ENCODE data around the gene ERLIN1.

The ERLIN1 gene

DNA sequence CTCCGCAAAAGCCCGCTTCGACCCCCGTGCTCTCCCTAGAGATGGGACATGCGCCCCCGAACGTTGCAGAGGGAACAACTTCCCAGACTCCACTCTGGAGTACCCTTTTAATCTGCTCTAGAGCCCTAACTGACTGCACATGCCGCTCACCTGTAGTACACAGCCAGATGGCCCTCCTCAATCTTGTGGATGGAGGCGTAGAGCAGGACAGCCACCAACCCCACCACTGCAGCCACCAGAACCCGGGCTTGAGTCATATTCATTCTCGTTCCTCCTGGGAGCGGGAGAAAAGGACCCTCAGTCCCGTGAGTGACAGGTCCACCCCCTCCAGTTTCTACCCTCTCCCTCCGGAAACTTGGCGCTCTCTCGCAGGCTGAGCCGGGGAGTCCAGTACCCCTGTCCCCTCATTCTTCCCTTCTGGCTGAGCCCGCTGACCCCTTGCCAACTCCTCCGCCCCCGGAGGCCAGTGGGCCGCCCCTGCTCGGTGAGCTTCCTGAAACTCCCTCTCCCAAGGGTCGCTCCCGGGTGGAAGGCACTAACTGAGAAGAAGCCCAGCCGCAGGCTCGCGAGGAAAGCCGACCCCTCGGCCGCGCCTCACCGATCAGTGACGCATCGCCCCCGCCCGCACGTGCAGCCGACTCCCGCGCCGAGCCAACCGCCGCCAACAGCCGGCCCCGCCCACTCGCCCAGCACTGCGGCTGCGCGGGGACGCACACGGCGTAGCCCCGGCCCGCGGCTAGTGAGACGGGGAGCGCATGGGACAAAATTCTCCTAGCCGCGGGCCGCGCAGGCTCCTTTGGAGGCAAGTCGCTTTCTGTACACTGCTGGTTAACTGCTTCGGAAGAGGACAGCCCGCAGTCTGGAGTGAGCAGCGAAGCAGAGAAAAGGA is at the start of gene ERLIN1:
ERLIN1 (minus strand) TSS at position 666 of the 889 bp plus-strand sequence; CDS start at position 263, 403 bp downstream.
- DNase-seq = peak; percentile 91

DNA sequence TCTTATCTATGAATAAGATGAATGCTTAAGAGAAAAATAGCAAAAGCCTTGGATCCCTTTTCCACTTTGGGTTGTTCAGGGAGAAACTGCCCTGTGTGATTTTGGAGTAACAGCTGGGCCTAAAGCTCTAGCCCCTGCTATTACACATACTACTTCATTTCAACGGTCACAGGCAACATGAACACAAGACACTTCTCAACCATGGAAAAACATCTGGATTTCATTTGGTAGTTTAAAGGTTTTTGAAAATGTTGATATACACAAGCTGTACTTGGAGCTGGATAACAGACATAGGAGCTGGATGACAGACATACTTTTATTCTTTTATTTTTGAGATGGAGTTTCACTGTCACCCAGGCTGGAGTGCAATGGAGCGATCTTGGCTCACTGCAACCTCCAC is 46.3 kb upstream of the ERLIN1 start:
- no peak for DNase-seq

DNA sequence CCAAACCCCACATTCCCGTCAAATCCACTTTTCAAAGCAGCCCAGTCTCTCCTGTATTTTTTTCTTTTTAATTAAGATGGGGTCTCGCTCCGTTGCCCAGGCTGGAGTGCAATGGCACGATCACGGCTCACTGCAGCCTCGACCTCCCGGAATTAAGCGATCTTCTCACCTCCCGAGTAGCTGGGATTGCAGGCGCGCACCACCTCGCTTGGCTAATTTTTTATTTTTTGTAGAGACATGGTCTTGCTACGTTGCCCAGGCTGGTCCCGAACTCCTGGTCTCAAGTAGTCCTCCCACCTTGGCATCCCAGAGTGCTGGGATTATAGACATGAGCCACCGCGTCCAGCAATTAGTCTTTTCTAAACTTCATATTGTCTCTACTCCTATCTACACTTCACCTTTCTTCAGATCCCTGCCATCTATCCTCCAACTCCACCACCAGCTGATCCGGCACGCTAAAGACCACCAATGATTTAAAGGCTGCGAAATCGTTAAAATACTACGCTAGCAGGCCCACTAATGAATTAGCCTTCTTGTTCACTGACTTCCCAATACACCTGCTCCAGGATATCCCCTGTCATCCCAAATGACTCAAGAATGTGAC is 44.1 kb upstream of the ERLIN1 start:
- no peak for DNase-seq

- DNase-seq = no peak
These were observed 38.0 kb upstream of the ERLIN1 start for GRCh38 chr10:100223879-100224278.

DNA sequence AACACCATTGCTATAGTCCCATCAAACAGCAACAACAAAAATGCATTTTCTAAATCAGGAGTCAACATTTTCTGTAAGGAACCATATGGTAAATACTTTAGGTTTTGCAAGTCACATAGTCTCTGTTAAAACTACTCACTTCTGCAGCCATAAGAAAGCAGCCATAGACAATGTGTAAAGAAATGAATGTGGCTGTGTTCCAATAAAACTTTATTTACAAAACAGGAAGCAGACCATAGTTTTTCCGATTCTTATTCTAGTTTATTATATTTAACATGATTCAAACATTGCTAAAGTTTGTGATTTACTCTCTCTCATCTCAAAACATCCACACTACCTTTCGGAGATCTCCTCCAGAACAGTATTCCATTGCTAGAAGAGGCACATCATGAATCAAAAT is 36.7 kb upstream of the ERLIN1 start:
- DNase-seq = no peak

DNA sequence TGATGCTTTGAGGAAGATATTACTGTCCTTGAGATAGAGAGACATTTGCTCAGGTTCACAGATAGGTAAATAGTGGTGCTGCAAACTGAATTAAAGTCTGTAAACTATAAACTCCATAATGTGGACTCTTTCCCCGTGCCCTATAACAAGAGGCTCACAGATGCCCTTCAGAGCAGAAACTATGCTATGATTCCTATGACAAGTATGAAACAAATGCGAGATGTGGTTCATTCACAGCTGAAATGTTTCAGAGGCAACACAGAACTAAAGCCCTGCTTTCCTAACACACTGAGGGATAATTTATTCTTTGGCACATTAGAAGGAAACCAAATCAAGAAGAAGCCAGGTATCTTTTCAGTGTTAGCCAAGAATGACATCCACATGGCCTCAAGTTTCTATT is 30.2 kb upstream of the ERLIN1 start:
- DNase-seq = no peak

GRCh38 chr10:100209303-100209702 is 23.5 kb upstream of the ERLIN1 start:
- DNase-seq = no peak

GRCh38 chr10:100208276-100208675 is 22.4 kb upstream of the ERLIN1 start:
- DNase-seq = no peak

- DNase-seq = no peak
These were observed 18.5 kb upstream of the ERLIN1 start for GRCh38 chr10:100204370-100204769.

- DNase-seq = no peak
These were observed 15.7 kb upstream of the ERLIN1 start for GRCh38 chr10:100201549-100201948.

DNA sequence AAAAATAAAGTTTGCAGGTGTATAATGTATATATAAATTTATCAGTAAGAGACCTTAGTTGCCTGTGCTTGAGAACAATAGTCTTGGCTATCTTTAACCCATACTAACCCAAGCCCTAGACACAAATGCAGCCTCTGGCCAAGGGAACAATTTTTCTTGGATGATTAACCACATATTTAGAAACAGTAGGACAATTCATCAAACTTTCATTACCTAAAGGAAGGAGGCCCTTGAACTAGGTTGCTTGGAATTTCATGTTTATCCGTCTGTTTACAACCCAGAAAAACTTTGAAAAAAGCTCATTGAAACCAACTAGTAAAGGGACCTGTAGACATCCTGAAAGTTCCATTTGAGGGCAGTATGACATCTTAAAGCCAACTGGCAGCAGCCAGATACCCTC is 8.9 kb upstream of the ERLIN1 start:
- no peak for DNase-seq

GRCh38 chr10:100192350-100192749 is 6.5 kb upstream of the ERLIN1 start:
- DNase-seq = no peak

GRCh38 chr10:100186253-100187212 is 704 bp upstream of the ERLIN1 start:
- no peak for DNase-seq

GRCh38 chr10:100184840-100185239 is 989 bp downstream of the ERLIN1 start:
- DNase-seq = peak; percentile 12

DNA sequence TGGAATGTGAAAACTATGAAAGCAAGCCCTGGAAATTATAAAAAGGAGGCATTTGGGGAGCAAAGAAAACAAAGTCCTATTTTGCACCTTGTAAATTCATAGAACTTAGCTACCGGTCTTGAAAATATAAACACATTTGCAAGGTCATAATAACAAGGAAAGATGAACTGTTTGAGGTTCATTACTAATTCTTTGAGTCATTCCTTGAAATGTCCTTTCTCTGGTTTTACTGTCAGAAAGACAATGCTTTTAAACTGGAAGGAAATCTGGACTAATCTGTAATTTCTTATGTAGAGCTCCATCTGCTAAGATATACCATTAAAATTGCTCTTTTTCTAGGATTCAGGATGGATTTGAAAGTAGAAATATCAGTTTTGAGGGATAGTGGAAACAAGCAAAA is 1.4 kb downstream of the ERLIN1 start:
- DNase-seq = no peak

GRCh38 chr10:100183481-100183880 is 2.3 kb downstream of the ERLIN1 start:
- no peak for DNase-seq

DNA sequence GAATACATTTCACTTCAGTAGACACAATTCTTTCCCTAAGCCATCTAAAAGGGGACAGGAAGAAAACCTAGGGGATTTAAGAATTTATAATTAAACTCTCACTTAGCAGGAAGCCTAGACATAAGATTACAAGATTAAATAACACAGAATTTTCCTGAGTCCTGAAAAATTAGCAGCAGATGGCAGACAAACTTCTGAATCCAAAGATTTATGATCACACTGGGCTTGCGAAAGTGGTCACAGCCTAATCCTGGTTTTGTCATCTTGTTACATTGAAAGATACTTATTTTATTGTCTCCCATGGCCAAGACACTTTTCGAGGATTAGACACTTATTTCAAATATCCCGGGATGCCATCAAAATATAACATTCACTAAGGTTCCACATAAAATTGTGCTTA is 2.9 kb downstream of the ERLIN1 start:
- no peak for DNase-seq

DNA sequence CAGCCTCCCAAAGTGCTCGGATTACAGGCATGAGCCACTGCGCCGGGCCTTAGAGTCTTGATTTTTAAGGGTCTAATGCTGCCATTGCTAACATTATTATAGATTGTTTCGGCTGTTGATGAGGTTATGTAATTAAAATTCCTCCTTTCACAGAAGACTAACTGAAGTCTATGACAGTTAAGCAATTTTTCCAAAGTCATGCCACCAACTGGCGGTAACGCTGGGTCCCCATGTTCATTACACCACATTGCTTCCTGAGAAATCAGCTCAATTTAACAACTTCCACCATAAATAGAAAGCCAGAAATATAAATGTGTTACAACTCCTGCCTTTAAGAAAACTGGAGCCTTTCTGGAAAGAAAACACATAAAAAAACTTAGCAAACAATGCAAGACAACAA is 3.5 kb downstream of the ERLIN1 start:
- DNase-seq = no peak

- no peak for DNase-seq
These were observed 10.0 kb downstream of the ERLIN1 start for GRCh38 chr10:100175875-100176274.

DNA sequence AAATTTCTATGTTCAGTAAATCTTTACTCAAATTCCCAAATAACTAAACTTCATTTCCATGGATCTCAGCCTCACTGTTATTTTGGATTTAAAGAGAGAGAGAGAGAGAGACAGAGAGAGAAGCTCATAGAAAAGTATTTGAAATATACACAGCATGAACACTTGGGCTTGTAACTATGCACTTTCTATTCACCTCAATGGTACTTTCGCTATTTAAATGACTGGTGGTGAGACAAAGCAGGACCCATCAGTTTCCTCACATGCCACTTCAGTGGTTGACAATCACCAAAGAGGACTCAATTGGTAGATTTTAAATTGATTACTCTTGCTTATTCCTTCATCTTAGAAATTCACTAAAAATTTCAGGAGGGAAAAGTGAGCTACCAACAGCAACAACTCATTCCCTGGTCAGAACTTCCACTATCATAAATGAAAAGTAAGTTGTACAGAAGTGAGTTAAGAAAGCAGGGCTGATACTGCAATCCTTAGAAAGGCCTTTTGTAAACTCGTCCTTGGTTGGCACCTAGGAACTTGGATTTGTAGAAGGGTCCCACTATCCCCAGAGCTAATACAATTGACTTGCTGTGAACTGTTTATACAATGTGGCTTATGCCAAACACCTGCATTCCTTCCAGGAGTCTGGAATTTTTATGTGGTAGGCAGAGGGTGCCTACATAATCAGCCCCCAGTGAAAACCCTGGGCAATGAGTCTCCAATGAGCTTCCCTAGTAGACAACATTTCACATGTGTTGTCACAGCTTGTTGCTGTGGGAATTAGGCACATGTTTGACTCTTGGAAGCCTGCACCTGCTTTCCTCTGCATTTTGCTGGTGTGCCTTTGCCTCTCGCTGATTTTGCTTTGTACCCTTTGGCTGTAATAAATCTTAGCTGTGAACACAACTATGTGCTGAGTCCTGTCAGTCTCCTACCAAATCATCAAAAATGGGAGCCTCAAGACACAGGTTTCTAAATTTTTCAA is 10.8 kb downstream of the ERLIN1 start:
- DNase-seq = no peak

DNA sequence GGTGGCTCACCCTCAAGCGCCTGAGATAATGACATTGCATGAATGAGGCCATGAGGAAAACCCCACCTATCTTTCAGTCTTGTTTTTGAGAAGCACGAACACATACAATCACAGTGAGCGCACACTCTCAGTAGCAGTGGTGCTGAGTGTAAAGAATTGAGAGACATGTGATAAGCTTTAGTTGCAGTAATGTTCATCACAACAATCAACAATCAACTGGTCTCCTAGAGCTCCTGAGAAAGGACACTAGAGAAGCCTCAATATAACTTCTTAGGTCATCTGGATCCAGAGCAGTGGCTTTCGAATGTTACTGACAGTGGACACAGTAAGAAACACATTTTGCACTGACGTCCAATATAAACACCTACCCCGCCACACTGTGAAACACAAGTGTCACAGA is 12.8 kb downstream of the ERLIN1 start:
- DNase-seq = no peak

DNA sequence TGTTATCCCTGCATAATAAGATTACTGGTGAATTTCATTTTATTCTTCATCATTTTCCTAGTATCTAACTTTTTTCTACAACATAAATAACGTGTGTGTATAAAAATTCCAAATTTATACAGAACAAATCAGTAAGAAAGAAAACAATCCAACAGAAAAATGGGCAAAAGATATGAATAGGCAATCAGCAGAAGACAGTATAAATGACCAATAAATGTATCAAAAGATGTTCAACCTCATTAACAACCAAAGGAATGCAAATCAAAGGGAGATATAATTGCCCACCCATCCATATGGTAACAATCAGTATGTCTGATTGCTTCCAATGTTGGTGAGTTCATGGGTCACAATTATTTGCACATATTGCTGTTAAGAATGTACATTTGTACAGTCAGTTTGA is 13.5 kb downstream of the ERLIN1 start:
- no peak for DNase-seq

All from NCI-H510A (cell line).